Vagina (tissue), 2 donors: ENCODE data around the gene INO80C. TPM values are rescaled to one million over a fixed set of nuclear protein-coding genes. Genes with fewer than 3 reads are reported as not detected.

Experiments
- DNase-seq, 2 donors: peaks; one replicate each; pipeline ENCODE4 v3.0.0-alpha.2; 2017; ENCODE audit errors: extremely low spot score in 2 of 2
- H3K27ac ChIP-seq: fragments of 200-600 bp; sonication (generic); one replicate; pipeline ENCODE4 v1.5.1; 2019
- H3K27me3 ChIP-seq: fragments of 200-600 bp; sonication (generic); one replicate; pipeline ENCODE4 v1.5.1; 2019
- H3K36me3 ChIP-seq, 2 donors: fragments of 200-600 bp; sonication (generic); one replicate each; pipeline ENCODE4 v1.5.1; 2017 to 2019
- H3K4me1 ChIP-seq: fragments of 200-600 bp; sonication (generic); one replicate; pipeline ENCODE4 v1.5.1; 2019
- H3K4me3 ChIP-seq, 2 donors: fragments of 200-600 bp; sonication (generic); 1 replicate in 1 of 2; 2 replicates in 1 of 2; pipeline ENCODE4 v1.5.1; 2016 to 2019
- H3K9me3 ChIP-seq: fragments of 200-600 bp; sonication (generic); one replicate; pipeline ENCODE4 v1.5.1; 2019
- POLR2A ChIP-seq, 2 donors: fragments of 450-650 bp; IDR thresholded peaks; one replicate each; pipeline ENCODE4 v1.6.1; 2017; ENCODE audit warnings: antibody characterized with exemption in 2 of 2, mild to moderate bottlenecking in 2 of 2, moderate library complexity in 2 of 2
- POLR2AphosphoS5 ChIP-seq, 2 donors: sonication (generic); formaldehyde crosslinking; IDR thresholded peaks; one replicate each; pipeline ENCODE4 v1.9.0; 2017; ENCODE audit warnings: antibody characterized with exemption in 2 of 2, mild to moderate bottlenecking in 2 of 2, low read depth in 1 of 2; ENCODE audit not compliant: insufficient read depth in 1 of 2
- intact Hi-C: fragments of 100-400 bp; cut with DNase I; formaldehyde crosslinking; loops from one replicate; pipeline ENCODE4 v1.15.1; 2023
- total RNA-seq: library from RNA; depleted of rRNA; stranded (reverse); fragments of >200 nt; gene quantifications from one replicate; pipeline ENCODE4 v1.2.3, GENCODE V29; 2016
- TF ChIP-seq, protein P1 (sequence below), 3 experiments: fragments of 450-650 bp in 2 of 3; fragments of 200-600 bp in 1 of 3; sonication (generic) in 1 of 3; IDR thresholded peaks; one replicate each; pipeline ENCODE4 v1.5.1; 2017 to 2019; ENCODE audit warnings: antibody characterized with exemption in 3 of 3, mild to moderate bottlenecking in 2 of 3, moderate library complexity in 2 of 3

The INO80C gene
- total RNA-seq, 1 donor from 2014 or later: 21.1 TPM

GRCh38 chr18:35521133-35521532 lies 23.4 kb upstream of the INO80C start:
- Histone ChIP-seq H3K27ac (no peak overlapping the region), H3K9me3 (no peaks in the 10 kb centered on the region), H3K36me3 (no peaks in the 10 kb centered on the region), H3K4me1 (peaks cover 8% of the 10 kb centered on the region), H3K4me3 (no peak overlapping the region), H3K27me3 (no peaks in the 10 kb centered on the region)
- DNase-seq: peak in 1 of 2 donors; percentile 56
- TF ChIP-seq POLR2A (IDR thresholded peaks at IDR 0.05): no peak
- no peak for TF ChIP-seq POLR2AphosphoS5 (IDR thresholded peaks at IDR 0.05; ENCODE audit: insufficient read depth in 1 of 2, low read depth in 1 of 2)
- TF ChIP-seq, protein P1, sequence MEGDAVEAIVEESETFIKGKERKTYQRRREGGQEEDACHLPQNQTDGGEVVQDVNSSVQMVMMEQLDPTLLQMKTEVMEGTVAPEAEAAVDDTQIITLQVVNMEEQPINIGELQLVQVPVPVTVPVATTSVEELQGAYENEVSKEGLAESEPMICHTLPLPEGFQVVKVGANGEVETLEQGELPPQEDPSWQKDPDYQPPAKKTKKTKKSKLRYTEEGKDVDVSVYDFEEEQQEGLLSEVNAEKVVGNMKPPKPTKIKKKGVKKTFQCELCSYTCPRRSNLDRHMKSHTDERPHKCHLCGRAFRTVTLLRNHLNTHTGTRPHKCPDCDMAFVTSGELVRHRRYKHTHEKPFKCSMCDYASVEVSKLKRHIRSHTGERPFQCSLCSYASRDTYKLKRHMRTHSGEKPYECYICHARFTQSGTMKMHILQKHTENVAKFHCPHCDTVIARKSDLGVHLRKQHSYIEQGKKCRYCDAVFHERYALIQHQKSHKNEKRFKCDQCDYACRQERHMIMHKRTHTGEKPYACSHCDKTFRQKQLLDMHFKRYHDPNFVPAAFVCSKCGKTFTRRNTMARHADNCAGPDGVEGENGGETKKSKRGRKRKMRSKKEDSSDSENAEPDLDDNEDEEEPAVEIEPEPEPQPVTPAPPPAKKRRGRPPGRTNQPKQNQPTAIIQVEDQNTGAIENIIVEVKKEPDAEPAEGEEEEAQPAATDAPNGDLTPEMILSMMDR (IDR thresholded peaks at IDR 0.05): no peak
- intact Hi-C loops: no loop called here

GRCh38 chr18:35519148-35519899 lies 21.6 kb upstream of the INO80C start:
- Histone ChIP-seq H3K4me1 (peaks cover 13% of the 10 kb centered on the region), H3K27me3 (no peaks in the 10 kb centered on the region), H3K27ac (no peak overlapping the region), H3K4me3 (no peak overlapping the region), H3K9me3 (no peaks in the 10 kb centered on the region), H3K36me3 (no peaks in the 10 kb centered on the region)
- intact Hi-C loops: no loop called here
- TF ChIP-seq POLR2A (IDR thresholded peaks at IDR 0.05) (no peak), POLR2AphosphoS5 (IDR thresholded peaks at IDR 0.05; ENCODE audit: insufficient read depth in 1 of 2, low read depth in 1 of 2) (no peak)
- TF ChIP-seq, protein P1 (IDR thresholded peaks at IDR 0.05): no peak
- DNase-seq: no peak

DNA sequence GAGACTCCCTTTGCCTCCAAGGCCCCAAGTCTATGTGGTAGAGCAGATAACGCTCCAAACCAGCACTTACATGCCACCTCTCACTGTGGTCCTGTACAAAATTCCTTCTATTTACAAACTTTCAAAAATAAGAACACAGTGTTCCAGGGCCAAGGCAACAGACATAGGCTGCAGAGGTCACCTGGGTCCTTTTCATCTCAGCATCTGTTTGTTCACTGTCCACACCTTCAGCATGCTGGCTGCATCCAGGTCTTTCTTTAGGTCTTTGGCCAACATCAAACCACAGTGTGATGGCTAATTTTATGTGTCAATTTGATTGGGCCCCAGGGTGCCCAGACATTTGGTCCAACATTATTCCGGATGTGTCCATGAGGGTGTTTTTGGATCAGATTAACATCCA lies 20.0 kb upstream of the INO80C start:
- H3K9me3 ChIP-seq: no peaks in the 10 kb centered on the region
- no peak overlapping the region for H3K4me3 ChIP-seq
- DNase-seq: no peak
- intact Hi-C loops: no loop called here
- no peaks in the 10 kb centered on the region for H3K27me3 ChIP-seq
- peaks cover 13% of the 10 kb centered on the region for H3K4me1 ChIP-seq
- no peaks in the 10 kb centered on the region for H3K36me3 ChIP-seq
- no peak overlapping the region for H3K27ac ChIP-seq
- TF ChIP-seq, protein P1 (IDR thresholded peaks at IDR 0.05): no peak
- TF ChIP-seq POLR2A (IDR thresholded peaks at IDR 0.05) (no peak), POLR2AphosphoS5 (IDR thresholded peaks at IDR 0.05; ENCODE audit: insufficient read depth in 1 of 2, low read depth in 1 of 2) (no peak)

DNA sequence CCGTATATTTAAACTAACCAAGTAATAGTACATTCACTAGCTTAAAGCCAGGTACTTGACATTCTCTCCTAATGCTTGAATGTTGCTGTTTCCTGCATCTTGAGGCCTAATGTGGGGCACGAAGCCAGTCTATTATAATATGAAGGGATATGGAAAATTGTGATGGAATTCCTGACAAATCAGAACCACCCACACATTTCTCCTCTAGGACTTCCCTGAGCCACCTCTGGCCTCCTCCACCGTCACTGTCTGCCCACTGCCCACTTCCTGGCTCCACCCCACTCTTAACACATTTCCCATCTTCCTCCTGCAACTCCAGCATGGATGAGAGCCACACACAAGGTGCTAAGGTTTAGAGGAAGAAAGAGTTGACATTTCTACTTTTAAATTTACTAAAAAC lies 19.0 kb upstream of the INO80C start:
- DNase-seq: no peak
- intact Hi-C loops: no loop called here

GRCh38 chr18:35516351-35516750 lies 18.6 kb upstream of the INO80C start:
- Histone ChIP-seq H3K4me3 (no peak overlapping the region), H3K9me3 (no peaks in the 10 kb centered on the region), H3K36me3 (no peaks in the 10 kb centered on the region), H3K27me3 (no peaks in the 10 kb centered on the region), H3K4me1 (peaks cover 13% of the 10 kb centered on the region), H3K27ac (peak overlapping the region; percentile 7)
- DNase-seq: no peak
- intact Hi-C loops: no loop called here
- no peak for TF ChIP-seq POLR2AphosphoS5 (IDR thresholded peaks at IDR 0.05; ENCODE audit: insufficient read depth in 1 of 2, low read depth in 1 of 2)
- no peak for TF ChIP-seq POLR2A (IDR thresholded peaks at IDR 0.05)
- TF ChIP-seq, protein P1 (IDR thresholded peaks at IDR 0.05): no peak

More for the DNA sequence above, 19.0 kb upstream of the INO80C start:
- Histone ChIP-seq H3K4me3 (no peak overlapping the region), H3K27ac (no peak overlapping the region), H3K9me3 (no peaks in the 10 kb centered on the region), H3K27me3 (no peaks in the 10 kb centered on the region), H3K36me3 (no peaks in the 10 kb centered on the region), H3K4me1 (peaks cover 13% of the 10 kb centered on the region)
- TF ChIP-seq POLR2A (IDR thresholded peaks at IDR 0.05) (no peak), POLR2AphosphoS5 (IDR thresholded peaks at IDR 0.05; ENCODE audit: insufficient read depth in 1 of 2, low read depth in 1 of 2) (no peak)
- TF ChIP-seq, protein P1 (IDR thresholded peaks at IDR 0.05): no peak
